ENCODE measurements around the gene MAFG.
A peak's percentile ranks its signal among the peaks of the same experiment; 100 is the strongest.

The MAFG gene

GRCh38 chr17:81927653-81928543 lies at the start of gene MAFG:
Gene MAFG, minus strand, starts transcription at chr17:81927735. Its CDS starts 4,550 bp downstream, at chr17:81923185.
- no peaks in the 10 kb centered on the region for H3K9me3 ChIP-seq (ENCODE audit: control insufficient read depth, low read length)
- no peaks in the 10 kb centered on the region for H3K36me3 ChIP-seq (ENCODE audit: control insufficient read depth, insufficient read depth, low read length)
- H3K79me2 ChIP-seq: peaks cover 4% of the 10 kb centered on the region
- H3K27me3 ChIP-seq (ENCODE audit: control insufficient read depth, insufficient read depth, low read length): no peaks in the 10 kb centered on the region
- H2AFZ ChIP-seq: peak within 1 kb of the TSS; percentile 71
- H3K4me2 ChIP-seq (ENCODE audit: low read length): peak within 1 kb of the TSS; percentile 99
- peak; percentile 51 for TF ChIP-seq CTCF (IDR thresholded peaks at IDR 0.05)
- H3K9ac ChIP-seq: peak within 1 kb of the TSS; percentile 87
- peak within 1 kb of the TSS; percentile 86 for H3K27ac ChIP-seq
- peak within 1 kb of the TSS; percentile 85 for H3K4me3 ChIP-seq (ENCODE audit: low read depth, low read length)
- peaks cover 19% of the 10 kb centered on the region for H3K4me1 ChIP-seq

- peak overlapping the region; percentile 95 for H2AFZ ChIP-seq
- no peaks in the 10 kb centered on the region for H3K79me2 ChIP-seq
- peaks cover 10% of the 10 kb centered on the region for H3K4me1 ChIP-seq
- no peaks in the 10 kb centered on the region for H3K9me3 ChIP-seq (ENCODE audit: control insufficient read depth, low read length)
- peak overlapping the region; percentile 93 for H3K4me3 ChIP-seq (ENCODE audit: low read depth, low read length)
- TF ChIP-seq CTCF (IDR thresholded peaks at IDR 0.05): no peak
- H3K27me3 ChIP-seq (ENCODE audit: control insufficient read depth, insufficient read depth, low read length): no peaks in the 10 kb centered on the region
- peak overlapping the region; percentile 57 for H3K4me2 ChIP-seq (ENCODE audit: low read length)
- peak overlapping the region; percentile 52 for H3K27ac ChIP-seq
- no peak overlapping the region for H3K9ac ChIP-seq
- no peaks in the 10 kb centered on the region for H3K36me3 ChIP-seq (ENCODE audit: control insufficient read depth, insufficient read depth, low read length)
Measured at GRCh38 chr17:81976332-81977210, 49.0 kb upstream of the MAFG start.

GRCh38 chr17:81973432-81973831 lies 45.9 kb upstream of the MAFG start:
- H3K4me1 ChIP-seq: peaks cover under 1% of the 10 kb centered on the region
- no peaks in the 10 kb centered on the region for H3K79me2 ChIP-seq
- H2AFZ ChIP-seq: no peak overlapping the region
- H3K36me3 ChIP-seq (ENCODE audit: control insufficient read depth, insufficient read depth, low read length): no peaks in the 10 kb centered on the region
- H3K27ac ChIP-seq: no peak overlapping the region
- H3K9me3 ChIP-seq (ENCODE audit: control insufficient read depth, low read length): no peaks in the 10 kb centered on the region
- TF ChIP-seq CTCF (IDR thresholded peaks at IDR 0.05): no peak
- H3K9ac ChIP-seq: no peak overlapping the region
- no peak overlapping the region for H3K4me3 ChIP-seq (ENCODE audit: low read depth, low read length)
- no peak overlapping the region for H3K4me2 ChIP-seq (ENCODE audit: low read length)
- no peaks in the 10 kb centered on the region for H3K27me3 ChIP-seq (ENCODE audit: control insufficient read depth, insufficient read depth, low read length)

- no peak overlapping the region for H2AFZ ChIP-seq
Measured at GRCh38 chr17:81968850-81969812, 41.6 kb upstream of the MAFG start.

More at GRCh38 chr17:81968850-81969812, 41.6 kb upstream of the MAFG start:
- no peak for TF ChIP-seq CTCF (IDR thresholded peaks at IDR 0.05)
- Histone ChIP-seq H3K36me3 (ENCODE audit: control insufficient read depth, insufficient read depth, low read length) (no peaks in the 10 kb centered on the region), H3K27ac (no peak overlapping the region), H3K9ac (no peak overlapping the region), H3K79me2 (no peaks in the 10 kb centered on the region), H3K27me3 (ENCODE audit: control insufficient read depth, insufficient read depth, low read length) (no peaks in the 10 kb centered on the region), H3K4me3 (ENCODE audit: low read depth, low read length) (no peak overlapping the region), H3K4me1 (peaks cover 11% of the 10 kb centered on the region), H3K9me3 (ENCODE audit: control insufficient read depth, low read length) (no peaks in the 10 kb centered on the region), H3K4me2 (ENCODE audit: low read length) (no peak overlapping the region)
